ENCODE measurements around the gene G0S2.
"Not testable (repeated sequence)": the region's sequence is repeated elsewhere in the genome, so short reads cannot be mapped to it uniquely, and the experiment has no call there.

G0S2 gene

GRCh38 chr1:209685821-209686220, 10.6 kb downstream of the G0S2 start:
- DNase-seq, result no peak

GRCh38 chr1:209686322-209686721, 11.1 kb downstream of the G0S2 start:
- DNase-seq, result no peak

GRCh38 chr1:209688746-209689234, 13.6 kb downstream of the G0S2 start:
- DNase-seq, result no peak

- no peak for DNase-seq
These were observed 14.3 kb downstream of the G0S2 start for GRCh38 chr1:209689477-209689876.

- DNase-seq, result no peak
These were observed 16.0 kb downstream of the G0S2 start for GRCh38 chr1:209691237-209691636.

GRCh38 chr1:209692296-209692695, 17.1 kb downstream of the G0S2 start:
- DNase-seq, result no peak

- peak; percentile 68 for DNase-seq
These were observed 17.7 kb downstream of the G0S2 start for GRCh38 chr1:209692745-209693504.

- DNase-seq, result no peak
These were observed 21.5 kb downstream of the G0S2 start for GRCh38 chr1:209696673-209697072.

GRCh38 chr1:209697126-209697525, 21.9 kb downstream of the G0S2 start:
- no peak for DNase-seq

GRCh38 chr1:209700686-209701085, 25.5 kb downstream of the G0S2 start:
- not testable (repeated sequence) for DNase-seq

- DNase-seq, result no peak
These were observed 27.6 kb downstream of the G0S2 start for GRCh38 chr1:209702832-209703231.

GRCh38 chr1:209703834-209704504, 28.8 kb downstream of the G0S2 start:
- no peak for DNase-seq

- DNase-seq, result no peak
These were observed 29.4 kb downstream of the G0S2 start, which contains the start of gene HSD11B1 for GRCh38 chr1:209704584-209704983. Gene HSD11B1, plus strand, starts transcription at chr1:209704846. Its CDS starts 97 bp downstream, at chr1:209704943.

GRCh38 chr1:209705033-209705598, 29.9 kb downstream of the G0S2 start:
- DNase-seq, result no peak

- DNase-seq, result no peak
These were observed 31.4 kb downstream of the G0S2 start for GRCh38 chr1:209706622-209707021.

- DNase-seq, result no peak
These were observed 32.1 kb downstream of the G0S2 start for GRCh38 chr1:209707308-209707707.

- no peak for DNase-seq
These were observed 33.1 kb downstream of the G0S2 start for GRCh38 chr1:209708297-209708696.

- DNase-seq, result no peak
These were observed 34.9 kb downstream of the G0S2 start for GRCh38 chr1:209710093-209710492.

GRCh38 chr1:209710847-209711246, 35.6 kb downstream of the G0S2 start:
- no peak for DNase-seq

- DNase-seq, result no peak
These were observed 39.1 kb downstream of the G0S2 start for GRCh38 chr1:209714338-209714737.

- DNase-seq, result no peak
These were observed 40.1 kb downstream of the G0S2 start for GRCh38 chr1:209715314-209715713.

- no peak for DNase-seq
These were observed 42.6 kb downstream of the G0S2 start for GRCh38 chr1:209717818-209718217.

- no peak for DNase-seq
These were observed 45.1 kb downstream of the G0S2 start for GRCh38 chr1:209720326-209720725.

GRCh38 chr1:209720826-209721225, 45.6 kb downstream of the G0S2 start:
- no peak for DNase-seq
